ENCODE data around the gene ACOT7. TPM values are rescaled to one million over a fixed set of nuclear protein-coding genes. Genes with fewer than 3 reads are reported as not detected.

ACOT7 gene
- total RNA-seq, 1 donor from 2014 or later: 175 TPM

DNA sequence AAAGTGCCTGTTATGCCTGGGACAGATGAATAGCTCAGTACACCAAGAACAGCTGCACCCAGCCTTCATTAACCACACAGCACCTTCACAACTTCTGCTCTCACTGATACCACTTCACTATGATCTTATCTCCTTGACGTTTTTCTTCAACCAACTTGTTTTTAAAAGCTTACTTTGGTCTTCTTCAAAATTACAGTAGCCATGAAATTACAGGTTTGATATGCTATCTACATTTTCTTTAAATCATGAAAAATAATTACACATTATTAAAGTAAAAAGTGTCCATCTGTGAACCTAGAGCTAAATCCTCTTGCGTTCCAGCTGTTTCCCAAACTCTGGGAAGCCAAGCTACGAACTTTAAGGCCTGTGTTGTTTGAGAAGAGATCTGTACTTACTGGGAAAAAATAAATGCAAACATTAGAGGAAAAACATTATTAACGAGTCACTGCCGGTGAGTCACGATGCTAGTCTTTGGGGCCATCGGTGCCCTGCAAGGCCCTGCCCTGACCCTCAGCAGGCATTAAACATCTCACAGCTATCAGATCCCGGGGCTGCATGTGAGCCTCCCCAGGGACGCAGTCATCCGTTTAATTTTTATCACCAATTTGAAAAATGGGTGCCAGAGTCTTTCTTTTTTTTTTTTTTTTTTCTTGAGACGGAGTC lies 76.3 kb downstream of the ACOT7 start:
- DNase-seq: no peak
- peaks cover 4% of the 10 kb centered on the region for H3K36me3 Mint-ChIP-seq (ENCODE audit: unreplicated experiment)
- H3K4me1 Mint-ChIP-seq (ENCODE audit: low read depth, unreplicated experiment): peaks cover 13% of the 10 kb centered on the region
- no peak overlapping the region for H3K27ac Mint-ChIP-seq (ENCODE audit: unreplicated experiment)
- TF ChIP-seq, protein P1, sequence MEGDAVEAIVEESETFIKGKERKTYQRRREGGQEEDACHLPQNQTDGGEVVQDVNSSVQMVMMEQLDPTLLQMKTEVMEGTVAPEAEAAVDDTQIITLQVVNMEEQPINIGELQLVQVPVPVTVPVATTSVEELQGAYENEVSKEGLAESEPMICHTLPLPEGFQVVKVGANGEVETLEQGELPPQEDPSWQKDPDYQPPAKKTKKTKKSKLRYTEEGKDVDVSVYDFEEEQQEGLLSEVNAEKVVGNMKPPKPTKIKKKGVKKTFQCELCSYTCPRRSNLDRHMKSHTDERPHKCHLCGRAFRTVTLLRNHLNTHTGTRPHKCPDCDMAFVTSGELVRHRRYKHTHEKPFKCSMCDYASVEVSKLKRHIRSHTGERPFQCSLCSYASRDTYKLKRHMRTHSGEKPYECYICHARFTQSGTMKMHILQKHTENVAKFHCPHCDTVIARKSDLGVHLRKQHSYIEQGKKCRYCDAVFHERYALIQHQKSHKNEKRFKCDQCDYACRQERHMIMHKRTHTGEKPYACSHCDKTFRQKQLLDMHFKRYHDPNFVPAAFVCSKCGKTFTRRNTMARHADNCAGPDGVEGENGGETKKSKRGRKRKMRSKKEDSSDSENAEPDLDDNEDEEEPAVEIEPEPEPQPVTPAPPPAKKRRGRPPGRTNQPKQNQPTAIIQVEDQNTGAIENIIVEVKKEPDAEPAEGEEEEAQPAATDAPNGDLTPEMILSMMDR (IDR thresholded peaks at IDR 0.05; ENCODE audit: partially characterized antibody, unreplicated experiment): no peak
- H3K27me3 Mint-ChIP-seq (ENCODE audit: unreplicated experiment): peaks cover 7% of the 10 kb centered on the region
- peaks cover 10% of the 10 kb centered on the region for H3K9me3 Mint-ChIP-seq (ENCODE audit: unreplicated experiment)
- H3K4me3 Mint-ChIP-seq (ENCODE audit: unreplicated experiment): no peak overlapping the region

DNA sequence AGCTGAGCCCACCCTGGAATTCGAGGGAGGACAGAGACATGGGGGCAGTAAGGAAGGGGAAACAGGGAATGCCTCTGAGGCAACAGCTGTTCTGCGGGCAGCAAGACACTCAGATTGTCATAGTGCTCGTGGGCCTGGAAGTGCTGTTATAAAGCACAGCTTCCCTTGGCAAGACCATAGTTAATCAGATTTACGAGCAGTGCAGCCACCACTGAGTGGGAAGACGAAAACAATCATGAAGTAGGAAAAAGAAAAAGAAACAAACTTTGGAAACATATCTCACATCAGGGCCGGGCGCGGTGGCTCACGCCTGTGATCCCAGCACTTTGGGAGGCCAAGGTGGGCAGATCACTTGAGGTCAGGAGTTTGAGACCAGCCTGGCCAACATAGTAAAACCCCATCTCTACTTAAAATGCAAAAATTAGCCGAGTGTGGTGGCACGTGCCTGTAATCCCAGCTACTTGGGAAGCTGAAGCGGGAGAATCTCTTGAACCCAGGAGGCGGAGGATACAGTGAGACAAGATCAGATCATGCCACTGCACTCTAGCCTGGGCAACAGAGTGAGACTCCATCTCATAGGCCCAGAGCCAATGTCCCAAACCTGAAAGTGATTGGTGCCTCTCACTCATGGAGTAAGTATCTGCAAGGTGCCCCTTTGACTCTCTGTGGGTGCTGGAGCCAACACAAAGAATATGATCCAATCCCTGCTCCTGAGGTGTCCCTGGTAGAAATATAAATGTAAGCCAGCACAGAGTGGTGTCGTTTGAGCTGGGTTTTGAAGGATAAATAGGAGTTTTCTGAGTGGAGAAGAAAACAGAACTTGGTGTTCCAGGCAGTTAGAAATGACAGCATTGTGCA lies 77.1 kb downstream of the ACOT7 start:
- TF ChIP-seq, protein P1 (IDR thresholded peaks at IDR 0.05; ENCODE audit: partially characterized antibody, unreplicated experiment): no peak
- Mint-ChIP-seq H3K4me1 (ENCODE audit: low read depth, unreplicated experiment) (peaks cover 13% of the 10 kb centered on the region), H3K27me3 (ENCODE audit: unreplicated experiment) (peaks cover 7% of the 10 kb centered on the region), H3K9me3 (ENCODE audit: unreplicated experiment) (peaks cover 10% of the 10 kb centered on the region), H3K4me3 (ENCODE audit: unreplicated experiment) (no peak overlapping the region), H3K36me3 (ENCODE audit: unreplicated experiment) (peaks cover 4% of the 10 kb centered on the region), H3K27ac (ENCODE audit: unreplicated experiment) (peak overlapping the region; percentile 49)
- DNase-seq: no peak

DNA sequence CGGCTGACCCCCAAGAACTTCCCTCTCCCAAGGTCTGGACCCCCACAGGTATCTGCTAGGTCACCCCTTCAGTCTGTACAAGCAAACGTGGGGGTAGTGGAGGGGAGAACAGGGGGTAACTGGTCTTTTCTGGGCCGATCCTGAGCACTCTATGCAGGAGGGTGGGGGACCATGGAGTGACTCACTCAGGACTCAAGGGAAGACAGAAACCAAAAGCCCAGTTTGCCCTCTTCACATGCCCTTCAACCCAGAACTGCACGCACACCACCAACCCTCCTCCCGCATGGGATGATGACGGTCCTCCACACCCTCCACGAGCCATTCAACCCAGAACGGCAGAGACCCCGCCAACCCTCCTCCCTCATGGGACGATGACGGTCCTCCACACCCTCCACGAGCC lies 79.1 kb downstream of the ACOT7 start:
- DNase-seq: no peak
- Mint-ChIP-seq H3K27ac (ENCODE audit: unreplicated experiment) (peak overlapping the region; percentile 39), H3K9me3 (ENCODE audit: unreplicated experiment) (peaks cover 10% of the 10 kb centered on the region), H3K4me1 (ENCODE audit: low read depth, unreplicated experiment) (peaks cover 15% of the 10 kb centered on the region), H3K36me3 (ENCODE audit: unreplicated experiment) (peaks cover 5% of the 10 kb centered on the region), H3K4me3 (ENCODE audit: unreplicated experiment) (no peak overlapping the region), H3K27me3 (ENCODE audit: unreplicated experiment) (peaks cover 5% of the 10 kb centered on the region)
- TF ChIP-seq, protein P1 (IDR thresholded peaks at IDR 0.05; ENCODE audit: partially characterized antibody, unreplicated experiment): no peak

DNA sequence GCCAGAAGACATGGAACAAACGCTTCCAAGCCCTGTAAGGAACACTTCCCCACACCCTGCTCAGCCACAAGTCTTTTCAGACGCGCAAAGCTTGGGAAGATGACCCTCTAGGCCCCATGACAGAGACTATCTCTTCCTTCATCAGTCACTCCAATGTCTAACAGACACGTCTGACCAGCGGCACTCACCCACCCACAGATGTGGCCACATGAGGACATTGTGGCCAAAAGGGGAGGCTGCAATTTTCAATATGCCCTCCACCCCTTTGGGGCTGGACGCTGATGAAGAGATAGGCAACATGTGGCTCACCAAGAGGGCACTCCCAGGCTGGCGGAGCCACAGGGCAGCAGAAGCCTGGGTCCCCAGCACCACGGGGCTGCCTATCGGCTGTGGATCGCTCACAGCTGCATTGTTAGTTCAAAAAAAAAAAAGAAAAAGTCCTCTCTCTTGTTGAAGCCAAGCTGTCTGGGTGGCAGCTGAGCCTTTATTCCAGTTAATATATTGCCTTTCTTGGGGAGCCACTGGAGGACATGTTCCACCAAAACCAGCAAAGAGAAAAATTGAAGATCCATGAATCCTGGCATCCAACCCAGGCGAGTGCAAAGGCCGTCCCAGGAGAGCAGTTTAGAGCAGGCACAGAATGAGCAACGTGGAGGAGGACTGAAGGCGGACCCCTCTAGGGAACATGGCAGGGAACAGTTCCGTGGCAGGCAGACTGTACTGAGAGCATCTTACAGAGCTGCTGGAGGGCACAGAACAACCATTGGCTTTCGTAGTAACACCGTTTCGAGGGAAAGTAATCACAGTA lies 80.0 kb downstream of the ACOT7 start:
- peak overlapping the region; percentile 15 for H3K4me3 Mint-ChIP-seq (ENCODE audit: unreplicated experiment)
- H3K27ac Mint-ChIP-seq (ENCODE audit: unreplicated experiment): no peak overlapping the region
- H3K4me1 Mint-ChIP-seq (ENCODE audit: low read depth, unreplicated experiment): peaks cover 15% of the 10 kb centered on the region
- H3K36me3 Mint-ChIP-seq (ENCODE audit: unreplicated experiment): peaks cover 7% of the 10 kb centered on the region
- TF ChIP-seq, protein P1 (IDR thresholded peaks at IDR 0.05; ENCODE audit: partially characterized antibody, unreplicated experiment): no peak
- H3K9me3 Mint-ChIP-seq (ENCODE audit: unreplicated experiment): peaks cover 10% of the 10 kb centered on the region
- peak; percentile 48 for DNase-seq
- H3K27me3 Mint-ChIP-seq (ENCODE audit: unreplicated experiment): peaks cover 5% of the 10 kb centered on the region
